Thyroid gland (tissue), 4 donors: ENCODE results near the gene CSF1R.

Source experiments
- POLR2A ChIP-seq, 2 donors: fragments of 450-650 bp; IDR thresholded peaks; one replicate each; pipeline ENCODE4 v1.6.1; 2017; ENCODE audit warnings: antibody characterized with exemption in 2 of 2, mild to moderate bottlenecking in 2 of 2, moderate library complexity in 1 of 2
- TF ChIP-seq, protein P1 (sequence below), 6 experiments: fragments of 200-600 bp in 3 of 6; fragments of 450-650 bp in 3 of 6; sonication (generic) in 3 of 6; IDR thresholded peaks; one replicate each; pipeline ENCODE4 v1.5.1; 2016 to 2019; ENCODE audit warnings: antibody characterized with exemption in 6 of 6, mild to moderate bottlenecking in 2 of 6, inconsistent platforms in 1 of 6, moderate library complexity in 1 of 6

DNA sequence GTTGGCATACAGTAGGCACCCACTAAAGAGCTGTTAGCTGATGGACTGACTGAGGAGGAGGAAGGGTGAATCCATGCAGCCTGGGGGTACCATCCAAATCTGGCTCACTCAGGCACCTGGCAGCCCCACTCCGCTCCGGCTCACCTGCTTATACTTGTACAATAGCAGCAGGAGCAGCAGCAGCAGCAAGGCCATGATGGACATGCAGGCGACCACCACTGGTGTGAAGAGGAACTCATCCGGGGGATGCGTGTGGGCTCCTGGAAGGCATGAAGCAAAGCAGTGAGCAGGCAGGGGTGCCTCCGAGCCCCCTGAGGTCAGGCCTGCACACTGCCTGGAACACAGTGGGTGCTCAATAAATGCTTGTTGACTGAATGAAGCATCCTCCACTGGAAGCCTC is 18.3 kb downstream of the CSF1R start:
- TF ChIP-seq, protein P1, sequence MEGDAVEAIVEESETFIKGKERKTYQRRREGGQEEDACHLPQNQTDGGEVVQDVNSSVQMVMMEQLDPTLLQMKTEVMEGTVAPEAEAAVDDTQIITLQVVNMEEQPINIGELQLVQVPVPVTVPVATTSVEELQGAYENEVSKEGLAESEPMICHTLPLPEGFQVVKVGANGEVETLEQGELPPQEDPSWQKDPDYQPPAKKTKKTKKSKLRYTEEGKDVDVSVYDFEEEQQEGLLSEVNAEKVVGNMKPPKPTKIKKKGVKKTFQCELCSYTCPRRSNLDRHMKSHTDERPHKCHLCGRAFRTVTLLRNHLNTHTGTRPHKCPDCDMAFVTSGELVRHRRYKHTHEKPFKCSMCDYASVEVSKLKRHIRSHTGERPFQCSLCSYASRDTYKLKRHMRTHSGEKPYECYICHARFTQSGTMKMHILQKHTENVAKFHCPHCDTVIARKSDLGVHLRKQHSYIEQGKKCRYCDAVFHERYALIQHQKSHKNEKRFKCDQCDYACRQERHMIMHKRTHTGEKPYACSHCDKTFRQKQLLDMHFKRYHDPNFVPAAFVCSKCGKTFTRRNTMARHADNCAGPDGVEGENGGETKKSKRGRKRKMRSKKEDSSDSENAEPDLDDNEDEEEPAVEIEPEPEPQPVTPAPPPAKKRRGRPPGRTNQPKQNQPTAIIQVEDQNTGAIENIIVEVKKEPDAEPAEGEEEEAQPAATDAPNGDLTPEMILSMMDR (IDR thresholded peaks at IDR 0.05), result no peak
- no peak for TF ChIP-seq POLR2A (IDR thresholded peaks at IDR 0.05)
